Keratinocyte (primary cell): ENCODE data around the gene KCNT2.

ENCODE experiments used
- CTCF ChIP-seq, 3 experiments: IDR thresholded peaks in 1 of 3; conservative IDR thresholded peaks in 1 of 3; optimal IDR thresholded peaks in 1 of 3; 2 replicates in 2 of 3; 3 replicates in 1 of 3; pipeline versions ENCODE3 to v1.5.1; 2011; ENCODE audit warnings: low read length in 3 of 3, mild to moderate bottlenecking in 3 of 3, moderate library complexity in 2 of 3, control low read depth in 1 of 3, inconsistent platforms in 1 of 3; ENCODE audit not compliant: insufficient read depth in 2 of 3; ENCODE audit errors: extremely low read depth in 1 of 3
- EZH2 ChIP-seq: IDR thresholded peaks from one replicate; pipeline ENCODE4 v1.6.1; 2012; ENCODE audit warnings: inconsistent platforms, mild to moderate bottlenecking, low read length, moderate library complexity

- TF ChIP-seq CTCF (optimal IDR thresholded peaks at IDR 0.05 in 1 of 3, IDR thresholded peaks at IDR 0.05 in 1 of 3, conservative IDR thresholded peaks at IDR 0.05 in 1 of 3; ENCODE audit: extremely low read depth in 1 of 3, insufficient read depth in 2 of 3, low read length in 3 of 3), result no peak
- no peak for TF ChIP-seq EZH2
Measured at GRCh38 chr1:196306421-196306820, 301.8 kb downstream of the KCNT2 start.
